WI38 (cell line): ENCODE results near the gene ALDH4A1.
"Not testable (repeated sequence)": the region's sequence is repeated elsewhere in the genome, so short reads cannot be mapped to it uniquely, and the experiment has no call there.

ENCODE experiments used
- H3K4me3 ChIP-seq: 2 replicates; pipeline ENCODE4 v1.5.1; 2011; ENCODE audit warnings: low read depth, mild to moderate bottlenecking, control low read depth, low read length
- TF ChIP-seq, protein P1 (sequence below): IDR thresholded peaks from 2 replicates; pipeline ENCODE4 v1.5.1; 2012; ENCODE audit warnings: low read depth, mild to moderate bottlenecking, control low read depth, low read length

Gene ALDH4A1

DNA sequence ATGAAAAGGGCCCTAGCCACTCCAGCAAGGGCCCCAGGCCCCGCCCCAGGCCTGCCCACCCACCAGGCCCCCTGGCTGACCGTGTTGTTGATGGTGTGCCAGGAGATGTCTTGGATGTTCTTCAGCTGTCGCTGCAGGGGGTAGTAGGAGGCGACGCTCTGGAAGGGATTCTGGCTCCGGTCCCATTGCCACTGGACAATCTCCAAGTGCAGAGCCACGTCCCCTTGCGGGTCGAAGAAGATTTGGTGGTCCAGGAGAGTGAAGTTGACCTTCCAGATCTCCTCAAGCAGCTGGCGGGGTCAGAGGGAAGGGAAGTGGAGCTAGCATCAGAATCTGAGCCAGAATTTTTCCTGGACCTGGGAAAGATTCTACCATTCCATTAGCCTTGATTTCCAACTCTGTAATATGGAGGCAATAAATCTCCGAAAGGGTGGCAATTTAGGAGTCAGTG is 53.1 kb downstream of the ALDH4A1 start:
- TF ChIP-seq, protein P1, sequence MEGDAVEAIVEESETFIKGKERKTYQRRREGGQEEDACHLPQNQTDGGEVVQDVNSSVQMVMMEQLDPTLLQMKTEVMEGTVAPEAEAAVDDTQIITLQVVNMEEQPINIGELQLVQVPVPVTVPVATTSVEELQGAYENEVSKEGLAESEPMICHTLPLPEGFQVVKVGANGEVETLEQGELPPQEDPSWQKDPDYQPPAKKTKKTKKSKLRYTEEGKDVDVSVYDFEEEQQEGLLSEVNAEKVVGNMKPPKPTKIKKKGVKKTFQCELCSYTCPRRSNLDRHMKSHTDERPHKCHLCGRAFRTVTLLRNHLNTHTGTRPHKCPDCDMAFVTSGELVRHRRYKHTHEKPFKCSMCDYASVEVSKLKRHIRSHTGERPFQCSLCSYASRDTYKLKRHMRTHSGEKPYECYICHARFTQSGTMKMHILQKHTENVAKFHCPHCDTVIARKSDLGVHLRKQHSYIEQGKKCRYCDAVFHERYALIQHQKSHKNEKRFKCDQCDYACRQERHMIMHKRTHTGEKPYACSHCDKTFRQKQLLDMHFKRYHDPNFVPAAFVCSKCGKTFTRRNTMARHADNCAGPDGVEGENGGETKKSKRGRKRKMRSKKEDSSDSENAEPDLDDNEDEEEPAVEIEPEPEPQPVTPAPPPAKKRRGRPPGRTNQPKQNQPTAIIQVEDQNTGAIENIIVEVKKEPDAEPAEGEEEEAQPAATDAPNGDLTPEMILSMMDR, result no peak
- no peak overlapping the region for H3K4me3 ChIP-seq

DNA sequence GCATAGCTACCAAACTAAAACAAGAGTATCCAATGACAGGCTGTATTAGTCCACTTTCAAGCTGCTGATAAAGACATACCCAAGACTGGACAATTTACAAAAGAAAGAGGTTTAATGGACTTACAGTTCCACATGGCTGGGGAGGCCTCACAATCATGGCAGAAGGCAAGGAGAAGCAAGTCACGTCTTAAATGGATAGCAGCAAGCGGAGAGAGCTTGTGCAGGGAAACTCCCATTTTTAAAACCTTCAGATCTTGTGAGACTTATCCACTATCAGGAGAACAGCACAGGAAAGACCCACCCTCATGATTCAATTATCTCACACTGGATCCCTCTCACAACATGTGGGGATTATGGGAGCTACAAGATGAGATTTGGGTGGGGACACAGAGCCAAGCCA is 54.6 kb downstream of the ALDH4A1 start:
- not testable (repeated sequence) for H3K4me3 ChIP-seq

DNA sequence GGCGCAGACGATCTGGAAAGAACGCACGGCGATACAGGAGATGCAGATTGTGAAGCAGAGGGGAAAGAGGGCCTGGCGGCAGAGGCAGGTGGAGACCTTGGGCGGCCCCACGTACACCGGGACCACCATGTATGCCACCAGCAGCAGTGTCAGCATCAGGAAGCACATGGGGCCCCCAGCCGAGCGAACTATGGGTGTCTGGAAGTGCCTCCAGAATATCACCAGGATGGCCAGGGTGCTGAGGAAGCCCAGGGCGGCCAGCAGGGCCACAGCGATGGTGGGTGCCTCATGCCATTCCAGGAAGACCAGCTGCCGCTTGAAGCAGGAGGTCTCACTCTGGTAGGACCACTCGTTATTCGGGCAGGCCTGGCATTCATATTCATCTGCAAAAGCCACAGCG is 62.2 kb downstream of the ALDH4A1 start:
- no peak overlapping the region for H3K4me3 ChIP-seq
- TF ChIP-seq, protein P1, result no peak

DNA sequence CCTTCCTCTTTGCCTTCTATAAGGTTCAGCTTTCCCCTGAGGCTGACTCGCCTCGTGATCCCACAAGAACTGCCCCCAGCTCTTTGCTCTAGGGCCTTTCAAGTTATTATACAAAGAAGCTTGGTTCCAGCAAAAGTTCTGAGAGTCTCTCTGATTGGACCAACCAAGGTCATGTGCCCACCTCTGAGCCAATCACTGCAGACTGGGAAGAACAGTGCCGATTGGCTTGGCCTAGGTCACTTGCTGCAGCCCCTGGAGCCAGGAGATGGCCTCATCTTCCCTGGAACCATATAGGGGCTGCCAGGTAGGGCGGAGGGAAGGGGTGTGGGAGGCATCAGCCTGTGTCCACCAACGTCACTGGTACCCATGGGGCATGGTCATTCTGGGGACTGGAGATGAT is 65.7 kb downstream of the ALDH4A1 start:
- TF ChIP-seq, protein P1, result no peak

DNA sequence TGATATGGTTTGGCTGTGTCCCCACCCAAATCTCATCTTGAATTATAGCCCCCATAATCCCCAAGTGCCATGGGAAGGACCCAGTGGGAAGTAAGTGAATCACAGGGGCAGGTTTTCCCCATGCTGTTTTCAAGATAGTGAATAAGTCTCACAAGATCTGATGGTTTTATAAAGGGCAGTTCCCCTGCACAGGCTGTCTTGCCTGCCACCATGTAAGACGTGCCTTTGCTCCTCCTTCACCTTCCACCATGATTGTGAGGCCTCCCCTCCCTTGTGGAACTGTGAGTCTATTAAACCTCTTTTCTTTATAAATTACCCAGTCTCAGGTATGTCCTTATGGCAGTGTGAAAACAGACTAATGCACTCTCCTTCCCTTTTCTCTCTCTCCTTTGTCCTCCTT is 70.0 kb downstream of the ALDH4A1 start:
- not testable (repeated sequence) for H3K4me3 ChIP-seq

More for the DNA sequence above, 65.7 kb downstream of the ALDH4A1 start:
- H3K4me3 ChIP-seq, result no peak overlapping the region

DNA sequence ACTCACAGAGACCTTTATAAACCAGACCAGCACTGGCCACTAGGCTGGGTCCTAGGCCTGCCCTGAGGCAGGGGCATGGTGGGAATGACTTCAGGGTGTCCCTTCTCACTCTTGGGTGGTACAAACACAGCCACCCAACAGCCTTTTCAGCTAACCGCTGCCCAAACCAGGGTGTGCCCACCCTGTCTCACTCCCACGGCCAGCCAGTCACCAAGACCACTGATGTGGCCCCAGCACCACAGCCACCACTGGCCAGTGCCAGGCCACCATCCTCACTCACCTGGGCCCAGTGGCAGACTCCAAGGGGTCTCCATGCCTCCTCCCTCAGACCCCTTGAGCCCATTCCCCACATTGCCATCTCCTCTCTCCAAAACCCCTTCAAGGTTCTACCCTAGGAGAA is 70.7 kb downstream of the ALDH4A1 start:
- H3K4me3 ChIP-seq, result no peak overlapping the region
- TF ChIP-seq, protein P1, result no peak

DNA sequence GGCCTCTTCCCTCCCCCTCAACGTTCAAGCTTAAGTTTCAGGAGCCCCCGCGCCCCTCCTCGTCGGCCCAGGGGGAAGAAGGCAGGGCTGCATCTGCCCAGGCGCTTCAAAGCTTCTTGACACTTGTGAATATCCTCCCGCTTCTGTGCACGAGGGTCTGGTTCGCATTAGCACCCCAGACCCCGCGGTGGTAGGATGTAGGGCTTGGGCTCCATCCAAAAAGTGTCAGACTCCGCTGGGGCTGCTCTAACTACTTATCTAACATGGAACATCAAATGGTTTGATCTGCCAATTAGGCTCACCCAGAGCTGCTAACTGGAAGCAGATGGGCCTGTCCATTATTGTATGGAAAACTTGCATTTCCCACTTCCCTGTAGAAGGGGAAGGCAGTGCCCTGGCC is 71.8 kb downstream of the ALDH4A1 start:
- TF ChIP-seq, protein P1, result no peak
- H3K4me3 ChIP-seq, result no peak overlapping the region

DNA sequence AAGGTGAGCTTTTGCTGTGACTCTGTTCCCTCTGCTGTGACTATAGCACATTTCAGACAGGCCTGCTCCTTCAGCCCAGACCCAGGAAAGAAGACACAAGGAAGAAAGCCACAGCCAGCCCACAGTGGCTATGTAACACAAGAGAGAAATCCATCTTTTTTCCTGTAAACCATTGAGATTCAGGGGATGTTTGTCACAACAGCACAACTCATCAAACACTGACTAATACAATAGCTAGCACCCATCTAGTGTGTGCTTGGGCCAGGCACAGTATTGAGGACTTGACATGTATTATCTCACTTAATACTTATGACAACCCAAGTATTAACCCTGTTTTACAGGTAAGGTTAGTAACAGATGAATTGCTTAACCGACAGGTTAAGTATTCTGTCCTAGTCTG is 72.7 kb downstream of the ALDH4A1 start:
- no peak overlapping the region for H3K4me3 ChIP-seq
- TF ChIP-seq, protein P1, result no peak
